Activated CD4-positive, alpha-beta T cell treated with anti-CD3 and anti-CD28 coated beads, Interleukin-10, Interleukin-2, amounts not matched to agents 100 ng/mL and 50 ng/mL, durations not matched to agents 16 hours and 8 hours (primary cell): ENCODE results near the gene LDB3.

Experiments used
- DNase-seq: peaks from one replicate; pipeline ENCODE4 v3.0.0-alpha.2; 2020

LDB3 gene

GRCh38 chr10:86665868-86666267, 2.4 kb upstream of the LDB3 start:
- DNase-seq, result no peak

DNA sequence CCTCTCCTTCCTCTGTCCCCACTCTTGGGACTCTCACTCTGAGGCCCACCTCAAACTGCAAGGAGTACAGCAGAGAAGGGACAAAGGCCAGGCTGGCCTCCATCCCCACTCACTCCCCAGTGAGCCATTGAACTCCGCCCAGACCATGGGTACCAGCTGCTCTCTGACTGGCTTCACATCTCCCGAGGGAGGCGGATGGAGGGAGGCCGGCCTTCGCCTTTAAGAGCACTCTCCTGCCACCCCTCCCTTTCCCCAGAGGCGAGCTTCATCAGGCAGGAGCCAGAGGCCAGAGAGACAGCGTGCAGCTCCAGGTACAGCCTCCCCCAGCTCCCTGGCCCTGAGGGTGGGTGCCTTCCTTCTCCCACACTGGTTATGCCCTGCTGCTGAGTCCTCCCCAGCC, 1.8 kb upstream of the LDB3 start:
- DNase-seq, result no peak

- DNase-seq, result no peak
Measured at GRCh38 chr10:86667421-86668181, 710 bp upstream of the LDB3 start.

DNA sequence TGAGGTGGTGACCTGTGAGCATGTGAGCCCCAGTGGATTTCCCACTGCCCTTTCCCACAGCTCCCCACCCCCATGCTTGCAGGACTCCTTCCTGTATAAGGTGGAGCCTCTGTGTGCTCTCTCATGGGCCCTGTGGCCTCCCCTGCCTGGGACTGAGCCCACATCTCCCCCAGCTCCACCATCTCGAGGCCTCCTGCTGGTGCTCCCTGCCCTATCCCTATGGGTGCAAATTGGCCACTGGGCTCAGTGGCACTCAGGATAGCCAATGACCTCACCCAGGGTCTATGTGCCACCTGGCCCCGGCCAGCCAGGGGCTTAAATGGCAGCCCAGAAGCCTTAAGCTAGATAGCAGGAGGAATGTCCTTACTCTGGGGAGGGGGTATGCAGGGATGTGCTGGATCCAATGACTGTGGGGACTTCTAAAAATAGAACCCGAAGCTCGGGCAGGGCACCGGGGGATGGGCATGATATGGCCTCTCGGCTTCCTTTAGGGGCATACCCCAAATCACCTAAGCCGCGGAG, 2.0 kb downstream of the LDB3 start:
- no peak for DNase-seq

- DNase-seq, result no peak
Measured at GRCh38 chr10:86670876-86671275, 2.6 kb downstream of the LDB3 start.

- no peak for DNase-seq
Measured at GRCh38 chr10:86671419-86671818, 3.1 kb downstream of the LDB3 start.

DNA sequence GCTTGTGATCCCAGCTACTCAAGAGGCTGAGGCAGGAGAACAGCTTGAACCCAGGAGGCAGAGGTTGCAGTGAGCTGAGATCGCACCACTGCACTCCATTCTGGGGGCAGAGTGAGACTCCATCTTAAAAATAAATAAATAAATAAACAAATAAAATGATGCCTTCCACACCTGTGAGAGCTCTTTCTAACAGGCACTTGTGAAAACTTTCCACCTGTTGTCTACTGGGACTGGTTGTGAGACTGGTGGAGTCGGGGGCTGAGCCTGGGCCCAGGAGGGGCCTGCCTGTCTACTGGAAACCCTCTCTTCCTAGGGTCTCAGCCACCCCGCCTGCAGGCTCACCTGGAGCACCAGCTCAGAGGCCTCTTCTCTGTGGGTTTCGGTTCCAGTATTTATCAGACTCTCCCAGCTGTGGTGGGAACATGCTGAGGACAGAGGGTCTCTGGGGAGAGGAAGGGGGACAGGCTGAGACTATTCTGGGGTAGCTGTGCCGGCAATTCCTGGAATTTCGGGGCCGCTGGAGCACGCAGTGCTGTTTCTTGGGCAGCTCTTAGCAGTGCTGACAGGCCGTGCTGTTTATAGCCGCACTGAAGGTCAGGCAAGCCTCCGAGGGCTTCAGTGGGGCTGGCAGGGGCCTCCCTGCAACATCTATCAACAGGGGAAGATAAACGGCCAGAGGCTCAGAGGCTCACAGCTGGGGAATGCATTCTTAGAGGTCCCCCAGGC, 3.8 kb downstream of the LDB3 start:
- no peak for DNase-seq

DNA sequence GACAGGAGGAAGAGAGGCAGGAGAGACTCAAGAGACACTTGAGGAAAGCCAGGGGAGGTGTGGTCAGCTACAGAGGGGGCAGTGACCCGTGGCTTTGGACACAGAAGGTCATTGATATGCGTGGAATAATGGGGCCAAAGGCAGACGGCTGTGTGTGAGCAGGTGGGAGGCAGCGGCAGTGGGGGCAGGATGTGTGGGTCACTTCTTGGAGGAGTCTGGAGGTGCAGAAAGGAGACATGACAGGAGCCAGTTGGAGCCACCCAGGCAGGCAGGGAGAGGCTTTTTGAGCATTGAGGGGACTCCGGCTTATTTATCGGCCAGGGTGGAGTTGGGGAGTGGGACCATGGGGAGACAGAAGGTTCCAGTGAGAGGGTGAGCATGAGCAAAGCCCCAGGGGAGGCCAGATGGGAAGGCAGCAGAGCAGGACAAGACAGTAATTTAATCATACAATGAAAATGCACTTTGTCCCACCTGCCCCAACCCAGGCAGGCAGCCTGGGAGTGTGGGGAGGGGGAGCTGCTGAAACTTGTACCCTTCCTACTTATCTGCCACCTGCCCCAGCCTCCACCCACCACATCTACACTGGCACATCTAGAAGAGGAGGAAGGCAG, 5.0 kb downstream of the LDB3 start:
- DNase-seq, result no peak

DNA sequence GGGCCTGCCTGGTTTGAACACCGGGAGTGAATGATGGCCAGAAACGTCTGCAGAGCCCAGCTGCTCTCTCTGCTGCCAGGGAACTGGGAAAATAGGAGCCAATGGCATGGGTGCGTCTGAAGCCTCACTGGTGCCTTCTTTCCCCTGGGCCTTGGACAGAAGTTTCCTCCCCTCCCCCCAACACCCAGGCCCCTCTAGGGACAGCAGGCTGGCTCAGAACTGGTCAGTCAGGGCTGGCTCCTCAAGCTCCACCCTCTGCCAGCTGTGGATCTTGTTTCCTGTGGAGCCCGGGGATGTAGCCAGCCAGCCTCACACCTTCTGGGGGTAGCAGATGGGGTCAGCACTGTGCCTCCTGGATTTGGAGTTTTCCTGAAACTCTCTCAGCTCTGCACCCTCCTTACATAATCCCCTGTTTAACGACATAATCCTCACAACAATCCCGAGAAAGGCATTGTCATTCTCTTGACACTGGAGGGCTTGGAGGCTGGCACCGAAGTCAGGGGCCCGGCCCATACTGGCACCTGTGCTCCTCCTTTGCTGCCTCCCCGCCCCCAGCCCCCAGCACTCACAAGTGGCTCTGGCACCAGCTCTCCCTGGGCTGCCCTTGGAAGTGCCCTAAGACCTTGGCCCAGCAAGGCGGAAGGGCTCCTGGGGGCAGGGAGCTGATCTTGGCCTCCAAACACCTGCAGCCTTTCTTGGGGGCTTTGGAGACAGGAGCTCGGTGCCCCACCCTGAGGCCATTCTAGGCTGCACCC, 5.7 kb downstream of the LDB3 start:
- DNase-seq, result no peak

DNA sequence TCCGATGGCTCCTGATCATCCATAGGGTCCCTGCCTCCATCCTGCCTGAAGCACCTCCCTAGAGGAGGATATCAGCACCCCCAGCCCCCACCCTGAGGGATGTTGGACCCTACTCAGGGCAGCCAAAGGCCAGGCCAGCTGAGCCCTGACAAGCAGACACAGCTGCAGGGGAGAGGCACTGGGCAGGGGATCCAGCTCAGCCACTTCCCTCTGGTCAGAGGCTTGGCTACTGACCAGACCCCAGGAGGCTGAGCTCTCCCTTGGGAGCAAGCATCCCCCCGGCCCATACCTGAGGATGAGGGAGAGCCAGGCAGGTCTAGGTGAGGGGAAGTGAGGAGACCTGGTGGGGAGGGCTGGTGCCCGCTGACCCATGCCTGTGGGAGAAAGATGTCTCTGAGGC, 6.6 kb downstream of the LDB3 start:
- DNase-seq, result no peak

DNA sequence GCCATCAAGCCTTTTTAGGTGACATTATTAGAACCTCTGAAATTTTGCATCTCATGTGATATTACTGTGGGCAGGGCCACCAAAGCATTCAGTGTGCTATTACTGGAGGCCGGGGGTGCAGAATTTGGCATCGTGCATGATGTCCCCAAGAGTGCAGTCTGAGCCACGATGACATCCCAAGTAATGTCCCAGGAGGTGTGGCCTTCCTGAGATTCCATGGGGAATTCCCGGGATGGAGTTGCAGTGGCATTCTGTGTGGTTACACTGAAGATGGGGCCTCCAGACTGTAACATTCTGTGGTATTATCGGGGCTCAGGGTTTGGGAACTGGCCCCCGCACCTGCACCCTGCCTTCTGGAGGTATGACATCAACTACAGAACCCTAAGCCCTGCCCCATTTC, 9.1 kb downstream of the LDB3 start:
- DNase-seq, result no peak

- no peak for DNase-seq
Measured at GRCh38 chr10:86678999-86679792, 10.9 kb downstream of the LDB3 start.

GRCh38 chr10:86681047-86681446, 12.7 kb downstream of the LDB3 start:
- DNase-seq, result no peak

GRCh38 chr10:86681722-86682386, 13.5 kb downstream of the LDB3 start:
- no peak for DNase-seq

DNA sequence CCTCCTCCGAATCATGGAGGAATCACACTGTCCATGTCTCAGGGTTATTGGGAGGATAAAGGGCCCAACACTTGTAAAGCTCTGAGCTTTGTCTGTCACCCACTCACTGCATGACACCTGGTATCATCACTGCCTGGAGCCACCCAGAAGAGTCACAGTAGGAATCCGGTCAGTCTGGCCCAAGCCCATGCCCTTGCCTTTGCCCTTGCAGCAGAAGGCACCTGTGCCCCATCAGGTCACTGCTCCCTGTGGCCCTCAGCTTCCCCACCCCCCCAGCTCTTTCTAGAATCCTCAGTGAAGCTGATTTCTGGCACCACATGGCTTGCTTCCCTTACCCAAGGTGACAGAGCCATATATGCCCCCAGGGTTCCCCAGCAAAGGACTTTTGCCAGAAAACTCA, 14.4 kb downstream of the LDB3 start:
- DNase-seq, result no peak

DNA sequence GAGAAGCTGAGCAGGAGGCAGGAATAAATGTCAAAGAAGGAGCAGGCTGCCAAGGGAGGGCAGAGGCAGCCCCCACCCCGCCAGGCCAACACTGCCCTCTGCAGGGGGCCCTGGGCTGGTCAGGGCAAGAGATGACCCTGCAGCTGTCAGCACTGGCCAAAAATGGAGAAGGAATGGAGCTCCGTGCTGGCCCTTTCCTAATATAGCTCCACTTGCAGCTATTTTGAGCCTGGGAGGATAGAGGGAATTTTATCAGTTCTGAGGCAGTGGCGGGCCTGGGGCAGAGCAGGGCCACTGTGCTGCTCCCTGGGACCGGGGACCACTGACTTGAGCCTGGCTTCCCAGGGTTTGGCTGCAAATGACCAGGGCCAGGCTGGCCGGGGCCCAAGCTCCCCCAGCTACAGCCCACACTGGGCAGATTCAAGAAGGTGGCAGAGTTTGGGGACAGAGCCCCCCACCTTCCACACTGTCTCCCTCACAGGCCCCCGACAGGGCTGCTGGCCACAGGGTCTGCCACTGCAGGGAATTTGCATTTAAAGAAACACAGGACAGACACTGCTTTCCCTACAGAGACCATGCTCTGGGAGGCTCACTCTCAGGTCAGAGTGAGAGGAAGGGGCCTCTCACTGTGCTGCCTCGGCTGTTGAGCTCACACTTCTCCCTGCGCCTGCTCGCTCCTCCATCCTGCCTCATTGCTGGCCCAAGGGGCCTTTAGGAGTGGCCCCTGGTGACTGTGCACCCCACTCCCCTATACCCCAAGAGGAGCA, 16.2 kb downstream of the LDB3 start:
- DNase-seq, result no peak

DNA sequence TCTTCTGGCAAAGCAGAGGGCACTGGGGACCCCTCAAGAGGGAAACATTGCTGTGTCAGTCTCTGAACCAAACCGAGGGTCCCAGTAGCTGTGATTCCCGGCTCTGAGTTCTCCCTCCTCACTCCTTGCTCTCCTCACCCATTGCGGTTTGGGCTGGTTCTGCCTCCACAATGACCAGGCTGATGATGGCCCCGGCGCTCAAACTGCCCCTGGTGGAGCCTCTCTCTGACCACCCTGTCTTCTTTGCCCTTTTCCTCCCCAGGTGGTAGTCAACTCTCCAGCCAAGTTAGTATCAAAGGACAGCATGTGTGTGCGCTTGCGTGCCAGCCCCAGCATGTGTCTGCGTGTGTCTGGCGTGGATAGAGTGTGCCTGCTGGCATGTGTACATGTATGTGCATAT, 17.1 kb downstream of the LDB3 start:
- DNase-seq, result no peak

DNA sequence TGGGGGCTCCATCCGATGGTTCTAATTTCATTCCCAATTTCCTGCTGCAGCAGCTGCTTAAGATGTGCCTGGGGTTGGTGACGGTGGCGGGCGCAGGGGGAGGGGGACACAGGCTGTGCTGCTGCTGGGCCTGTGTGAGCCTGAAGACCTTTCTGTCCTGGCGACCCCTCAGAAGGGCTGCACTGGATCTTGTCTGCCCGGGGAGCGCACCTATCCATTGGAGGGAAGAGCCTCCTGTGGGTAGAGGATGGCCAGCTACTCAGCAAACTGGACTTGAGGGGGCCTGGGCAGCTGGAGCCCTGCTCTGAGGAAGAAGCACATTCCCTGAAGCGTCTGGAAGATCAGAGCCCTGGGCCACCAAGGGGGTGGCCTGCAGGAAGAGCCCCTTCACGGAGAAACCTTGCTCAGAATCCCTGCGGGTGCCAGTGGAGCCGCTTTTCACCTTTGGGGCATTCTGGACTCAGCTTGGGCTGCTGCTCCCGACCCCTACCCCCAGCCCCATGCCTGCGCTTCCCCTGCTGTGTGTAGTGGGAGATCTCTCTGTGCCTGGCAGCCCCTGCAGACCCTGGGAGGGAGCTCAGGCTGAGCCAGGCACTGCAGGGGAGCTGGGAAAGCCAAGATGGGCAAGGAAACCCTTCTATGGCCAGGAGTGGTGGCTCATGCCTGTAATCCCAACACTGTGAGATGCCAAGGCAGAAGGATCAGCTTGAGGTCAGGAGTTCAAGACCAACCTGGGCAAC, 17.8 kb downstream of the LDB3 start:
- no peak for DNase-seq

- DNase-seq, result no peak
Measured at GRCh38 chr10:86686972-86687371, 18.7 kb downstream of the LDB3 start.

GRCh38 chr10:86687750-86688149, 19.4 kb downstream of the LDB3 start:
- DNase-seq, result no peak
